ENCODE results near the gene OGFOD2.
A peak's percentile ranks its signal among the peaks of the same experiment; 100 is the strongest.
"Not testable (repeated sequence)": the region's sequence is repeated elsewhere in the genome, so short reads cannot be mapped to it uniquely, and the experiment has no call there.

The OGFOD2 gene

GRCh38 chr12:123004287-123004686 lies 29.2 kb downstream of the OGFOD2 start:
- DNase-seq (ENCODE audit: low read depth in 2 of 2): no peak

GRCh38 chr12:123005081-123005626 lies 30.1 kb downstream of the OGFOD2 start:
- DNase-seq (ENCODE audit: low read depth in 2 of 2): no peak

GRCh38 chr12:123006977-123007376 lies 31.9 kb downstream of the OGFOD2 start:
- DNase-seq (ENCODE audit: low read depth in 2 of 2): no peak

GRCh38 chr12:123010110-123010509 lies 35.1 kb downstream of the OGFOD2 start:
- no peak for DNase-seq (ENCODE audit: low read depth in 2 of 2)

- no peak for DNase-seq (ENCODE audit: low read depth in 2 of 2)
Measured at GRCh38 chr12:123010681-123011080, 35.6 kb downstream of the OGFOD2 start.

GRCh38 chr12:123011701-123012100 lies 36.7 kb downstream of the OGFOD2 start:
- no peak for DNase-seq (ENCODE audit: low read depth in 2 of 2)

GRCh38 chr12:123013185-123014095 lies 38.4 kb downstream of the OGFOD2 start:
- no peak for DNase-seq (ENCODE audit: low read depth in 2 of 2)

GRCh38 chr12:123014473-123014872 lies 39.4 kb downstream of the OGFOD2 start:
- DNase-seq (ENCODE audit: low read depth in 2 of 2): not testable (repeated sequence)

GRCh38 chr12:123017753-123018152 lies 42.7 kb downstream of the OGFOD2 start:
- DNase-seq (ENCODE audit: low read depth in 2 of 2): no peak

GRCh38 chr12:123019841-123020138 lies 44.7 kb downstream of the OGFOD2 start:
- no peak for DNase-seq (ENCODE audit: low read depth in 2 of 2)

- DNase-seq (ENCODE audit: low read depth in 2 of 2): no peak
Measured at GRCh38 chr12:123021688-123022604, 46.9 kb downstream of the OGFOD2 start.

GRCh38 chr12:123022846-123023245 lies 47.8 kb downstream of the OGFOD2 start:
- DNase-seq (ENCODE audit: low read depth in 2 of 2): no peak

GRCh38 chr12:123024819-123025391 lies 49.9 kb downstream of the OGFOD2 start:
- peak in 1 of 2 donors; percentile 8 for DNase-seq (ENCODE audit: low read depth in 2 of 2)

- DNase-seq (ENCODE audit: low read depth in 2 of 2): no peak
Measured at GRCh38 chr12:123026094-123026853, 51.2 kb downstream of the OGFOD2 start.

GRCh38 chr12:123027726-123028445 lies 52.8 kb downstream of the OGFOD2 start:
- DNase-seq (ENCODE audit: low read depth in 2 of 2): no peak

- DNase-seq (ENCODE audit: low read depth in 2 of 2): no peak
Measured at GRCh38 chr12:123028475-123028874, 53.4 kb downstream of the OGFOD2 start.

GRCh38 chr12:123029550-123029949 lies 54.5 kb downstream of the OGFOD2 start:
- DNase-seq (ENCODE audit: low read depth in 2 of 2): no peak
